Thoracic aorta (tissue), 2 donors: ENCODE data around the gene BSG. TPM values are rescaled to one million over a fixed set of nuclear protein-coding genes. Genes with fewer than 3 reads are reported as not detected.

ENCODE experiments used
- ATAC-seq: fragments of 150-250 bp; one replicate; pipeline ENCODE4 v1.8.0; 2017; ENCODE audit warnings: low read depth; ENCODE audit not compliant: insufficient number of reproducible peaks, low FRiP score
- DNase-seq: peaks from one replicate; pipeline ENCODE4 v3.0.0-alpha.2; 2020; ENCODE audit warnings: low spot score
- H3K27ac ChIP-seq, 2 donors: fragments of 200-600 bp; sonication (generic); 1 replicate in 1 of 2; 2 replicates in 1 of 2; pipeline ENCODE4 v1.5.1; 2016; ENCODE audit warnings: mild to moderate bottlenecking in 2 of 2, moderate library complexity in 2 of 2
- H3K27me3 ChIP-seq: fragments of 200-600 bp; sonication (generic); replicated peaks from 2 replicates; pipeline ENCODE4 v1.6.0; 2016; ENCODE audit warnings: mild to moderate bottlenecking; ENCODE audit not compliant: insufficient read depth
- H3K36me3 ChIP-seq: fragments of 200-600 bp; sonication (generic); one replicate; pipeline ENCODE4 v1.5.1; 2016
- H3K4me1 ChIP-seq, 2 donors: fragments of 200-600 bp; sonication (generic); 1 replicate in 1 of 2; 2 replicates in 1 of 2; pipeline versions ENCODE4 v1.5.1 to v1.6.0; 2016; ENCODE audit warnings: low read depth in 2 of 2, mild to moderate bottlenecking in 1 of 2; ENCODE audit not compliant: control insufficient read depth in 1 of 2
- H3K4me3 ChIP-seq: fragments of 200-600 bp; sonication (generic); 2 replicates; pipeline ENCODE4 v1.5.1; 2016; ENCODE audit warnings: mild to moderate bottlenecking
- H3K9me3 ChIP-seq: fragments of 200-600 bp; sonication (generic); 2 replicates; pipeline ENCODE4 v1.5.1; 2016
- total RNA-seq, 2 donors: library from RNA; depleted of rRNA; stranded (reverse); fragments of >200 nt; gene quantifications; one replicate each; pipeline versions ENCODE4 v1.1.0 to v1.2.3, GENCODE V29; 2016
- TF ChIP-seq, protein P1 (sequence below): fragments of 200-600 bp; sonication (generic); IDR thresholded peaks from one replicate; pipeline ENCODE4 v1.5.1; 2019; ENCODE audit warnings: antibody characterized with exemption

BSG gene
- total RNA-seq, 2 donors from 2014 or later: 344 to 575 TPM

DNA sequence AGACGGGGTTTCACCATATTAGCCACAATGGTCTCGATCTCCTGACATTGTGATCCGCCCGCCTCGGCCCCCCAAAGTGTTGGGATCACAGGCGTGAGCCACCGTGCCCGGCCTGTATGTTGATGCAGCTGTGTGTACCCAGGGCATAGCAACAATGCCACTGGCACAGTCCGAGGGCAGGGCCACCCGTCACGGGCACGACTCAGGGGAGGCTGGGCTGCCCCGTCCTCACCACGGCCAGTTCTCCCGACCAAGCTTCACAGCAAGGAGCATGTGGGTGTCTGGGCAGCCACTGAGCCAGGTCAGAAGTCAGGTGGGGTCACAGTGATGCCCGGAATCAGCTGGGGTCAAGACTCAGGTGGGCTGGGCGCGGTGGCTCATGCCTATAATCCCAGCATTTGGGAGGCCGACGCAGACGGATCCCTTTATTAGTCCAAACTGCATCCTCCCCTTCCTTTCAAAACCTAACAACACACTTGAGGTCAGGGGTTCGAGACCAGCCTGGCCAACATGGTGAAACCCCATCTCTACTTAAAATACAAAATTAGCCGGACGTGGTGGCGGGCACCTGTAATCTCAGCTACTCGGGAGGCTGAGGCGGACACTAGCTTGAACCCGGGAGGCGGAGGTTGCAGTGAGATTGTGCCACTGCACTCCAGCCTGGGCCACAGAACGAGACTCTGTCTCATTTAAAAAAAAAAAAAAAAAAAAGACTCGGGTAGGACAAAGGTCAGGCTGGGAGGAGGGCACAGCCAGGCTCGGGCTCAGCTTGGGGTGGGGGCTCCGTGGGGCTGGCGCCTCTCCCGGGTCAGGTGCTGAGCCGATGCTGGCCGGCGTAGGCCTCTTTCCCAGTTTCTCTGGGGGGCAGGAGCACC, 42.0 kb upstream of the BSG start:
- Histone ChIP-seq H3K27me3 (no peaks in the 10 kb centered on the region), H3K9me3 (no peaks in the 10 kb centered on the region), H3K4me1 (peaks cover 13 to 30% of the 10 kb centered on the region in 2 donors), H3K36me3 (peaks cover 1% of the 10 kb centered on the region), H3K4me3 (peak overlapping the region; percentile 99), H3K27ac (peak overlapping the region in 1 of 2 donors; percentile 93)
- no peak for DNase-seq
- no peak for ATAC-seq
- TF ChIP-seq, protein P1, sequence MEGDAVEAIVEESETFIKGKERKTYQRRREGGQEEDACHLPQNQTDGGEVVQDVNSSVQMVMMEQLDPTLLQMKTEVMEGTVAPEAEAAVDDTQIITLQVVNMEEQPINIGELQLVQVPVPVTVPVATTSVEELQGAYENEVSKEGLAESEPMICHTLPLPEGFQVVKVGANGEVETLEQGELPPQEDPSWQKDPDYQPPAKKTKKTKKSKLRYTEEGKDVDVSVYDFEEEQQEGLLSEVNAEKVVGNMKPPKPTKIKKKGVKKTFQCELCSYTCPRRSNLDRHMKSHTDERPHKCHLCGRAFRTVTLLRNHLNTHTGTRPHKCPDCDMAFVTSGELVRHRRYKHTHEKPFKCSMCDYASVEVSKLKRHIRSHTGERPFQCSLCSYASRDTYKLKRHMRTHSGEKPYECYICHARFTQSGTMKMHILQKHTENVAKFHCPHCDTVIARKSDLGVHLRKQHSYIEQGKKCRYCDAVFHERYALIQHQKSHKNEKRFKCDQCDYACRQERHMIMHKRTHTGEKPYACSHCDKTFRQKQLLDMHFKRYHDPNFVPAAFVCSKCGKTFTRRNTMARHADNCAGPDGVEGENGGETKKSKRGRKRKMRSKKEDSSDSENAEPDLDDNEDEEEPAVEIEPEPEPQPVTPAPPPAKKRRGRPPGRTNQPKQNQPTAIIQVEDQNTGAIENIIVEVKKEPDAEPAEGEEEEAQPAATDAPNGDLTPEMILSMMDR: no peak

GRCh38 chr19:531009-531752, 41.2 kb upstream of the BSG start:
- ATAC-seq: peak; percentile 78
- Histone ChIP-seq H3K4me3 (peak overlapping the region; percentile 99), H3K4me1 (peaks cover 13 to 34% of the 10 kb centered on the region in 2 donors), H3K27ac (peak overlapping the region; percentile 84 to 93), H3K9me3 (no peaks in the 10 kb centered on the region), H3K27me3 (no peaks in the 10 kb centered on the region), H3K36me3 (peaks cover 10% of the 10 kb centered on the region)
- DNase-seq: no peak
- TF ChIP-seq, protein P1: no peak

DNA sequence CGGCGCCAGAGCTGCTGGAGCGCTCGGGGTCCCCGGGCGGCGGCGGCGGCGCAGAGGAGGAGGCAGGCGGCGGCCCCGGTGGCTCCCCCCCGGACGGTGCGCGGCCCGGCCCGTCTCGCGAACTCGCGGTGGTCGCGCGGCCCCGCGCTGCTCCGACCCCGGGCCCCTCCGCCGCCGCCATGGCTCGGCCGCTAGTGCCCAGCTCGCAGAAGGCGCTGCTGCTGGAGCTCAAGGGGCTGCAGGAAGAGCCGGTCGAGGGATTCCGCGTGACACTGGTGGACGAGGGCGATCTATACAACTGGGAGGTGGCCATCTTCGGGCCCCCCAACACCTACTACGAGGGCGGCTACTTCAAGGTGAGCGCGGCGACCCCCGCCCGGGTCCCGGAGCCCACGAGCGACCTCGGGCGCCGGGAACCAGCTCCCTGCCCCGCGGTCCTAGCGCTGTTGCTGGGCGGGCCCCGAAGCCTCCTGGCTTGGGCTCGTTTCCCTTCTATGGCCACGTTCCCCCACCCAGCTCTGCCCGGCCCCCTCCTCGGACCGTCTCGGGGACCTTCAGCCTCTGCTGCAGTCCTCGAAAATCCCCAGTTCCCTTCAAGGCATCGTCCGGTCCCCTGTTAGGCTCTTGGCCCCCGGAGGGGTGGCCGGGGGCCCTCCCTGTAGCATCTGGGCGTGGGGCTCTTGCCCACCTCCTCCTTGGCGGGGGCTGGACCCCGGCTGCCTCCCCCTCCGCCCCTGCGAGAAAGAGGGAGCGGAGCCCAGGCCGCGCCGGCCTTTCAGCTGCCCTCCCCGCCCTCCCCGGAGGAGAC, 40.4 kb upstream of the BSG start, which contains the start of gene CDC34:
Gene CDC34 (plus strand): TSS at position 8 of the 808 bp plus-strand sequence. CDS start 172 bp downstream, at position 180.
- Histone ChIP-seq H3K4me3 (peak within 1 kb of the TSS; percentile 99), H3K27ac (peak within 1 kb of the TSS; percentile 84 to 95), H3K9me3 (no peaks in the 10 kb centered on the region), H3K36me3 (peaks cover 17% of the 10 kb centered on the region), H3K4me1 (peaks cover 13 to 34% of the 10 kb centered on the region in 2 donors), H3K27me3 (no peaks in the 10 kb centered on the region)
- DNase-seq (no peak), ATAC-seq (no peak)
- TF ChIP-seq, protein P1: no peak

- H3K27ac ChIP-seq: peak overlapping the region; percentile 82 to 95
- no peaks in the 10 kb centered on the region for H3K27me3 ChIP-seq
- no peaks in the 10 kb centered on the region for H3K9me3 ChIP-seq
- DNase-seq: no peak
- peaks cover 21% of the 10 kb centered on the region for H3K36me3 ChIP-seq
- H3K4me1 ChIP-seq: peaks cover 13 to 34% of the 10 kb centered on the region in 2 donors
- TF ChIP-seq, protein P1: peak; percentile 51
- ATAC-seq: no peak
- H3K4me3 ChIP-seq: peak overlapping the region; percentile 98
Measured at GRCh38 chr19:532561-533363, 39.6 kb upstream of the BSG start.
